Activated naive CD8-positive, alpha-beta T cell treated with anti-CD3 and anti-CD28 coated beads, Interleukin-2, amount 50 U/mL, for 16 hours (primary cell): ENCODE measurements around the gene AADACL4.

ENCODE experiments used
- DNase-seq: peaks from one replicate; pipeline ENCODE4 v3.0.0-alpha.2; 2020; ENCODE audit warnings: low read depth, low spot score

AADACL4 gene

GRCh38 chr1:12610941-12611340, 32.9 kb upstream of the AADACL4 start:
- DNase-seq: no peak

GRCh38 chr1:12613180-12613579, 30.7 kb upstream of the AADACL4 start:
- no peak for DNase-seq

- no peak for DNase-seq
Measured at GRCh38 chr1:12614402-12615158, 29.3 kb upstream of the AADACL4 start.

DNA sequence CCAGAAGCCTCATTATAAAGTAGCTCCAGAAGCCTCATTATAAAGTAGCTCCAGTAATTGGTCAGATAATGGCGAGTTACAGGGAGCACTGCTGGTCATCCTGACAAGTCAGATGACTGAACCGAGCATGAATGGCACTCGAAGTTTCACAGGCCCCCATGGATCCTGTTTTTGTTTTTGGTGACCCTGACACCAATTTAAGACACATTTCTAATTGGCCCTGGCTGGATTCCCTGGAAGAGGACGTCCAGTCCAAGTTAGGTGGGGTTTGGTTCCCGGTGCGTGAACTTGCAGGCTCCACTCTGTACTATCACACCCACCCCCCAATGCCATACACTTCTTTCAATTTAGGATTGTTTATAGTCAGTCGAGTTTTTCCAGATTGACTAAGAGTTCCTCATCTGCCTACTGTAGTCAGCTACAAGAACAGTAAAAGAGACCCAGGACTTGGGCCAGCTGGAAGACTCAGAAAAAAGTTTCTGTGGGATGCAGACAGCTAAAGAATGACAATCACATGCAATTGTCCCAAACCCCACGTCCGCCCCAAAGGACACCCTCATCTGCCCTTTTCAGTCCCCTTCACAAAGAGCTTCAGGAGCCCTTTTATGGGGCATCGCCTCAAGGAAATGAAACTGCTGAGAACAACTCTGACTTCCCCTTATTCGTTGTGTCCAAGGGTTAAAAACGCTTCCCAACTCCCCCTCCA, 28.6 kb upstream of the AADACL4 start:
- no peak for DNase-seq

GRCh38 chr1:12615865-12616708, 27.8 kb upstream of the AADACL4 start:
- DNase-seq: no peak

GRCh38 chr1:12616709-12617373, 27.0 kb upstream of the AADACL4 start:
- no peak for DNase-seq

DNA sequence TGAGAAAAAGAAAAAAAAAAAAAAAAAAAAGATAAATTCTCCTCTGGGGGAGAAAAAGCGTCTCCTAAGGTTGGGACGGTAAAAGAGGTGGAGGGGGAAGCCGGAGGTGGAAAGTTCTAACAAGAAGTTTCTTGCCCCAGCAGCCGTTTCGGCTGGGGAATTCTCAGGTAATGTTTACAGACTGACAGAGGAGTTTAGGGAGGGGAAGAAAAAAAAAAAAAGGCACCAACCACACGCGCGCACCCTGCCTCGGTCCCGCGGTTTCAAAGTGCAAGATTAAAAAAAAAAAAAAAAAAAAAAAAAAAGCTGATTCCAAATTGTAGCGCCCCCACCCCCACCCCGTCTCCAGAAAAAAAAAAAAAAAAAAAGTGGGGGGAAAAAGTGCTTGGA, 26.4 kb upstream of the AADACL4 start:
- DNase-seq: no peak

DNA sequence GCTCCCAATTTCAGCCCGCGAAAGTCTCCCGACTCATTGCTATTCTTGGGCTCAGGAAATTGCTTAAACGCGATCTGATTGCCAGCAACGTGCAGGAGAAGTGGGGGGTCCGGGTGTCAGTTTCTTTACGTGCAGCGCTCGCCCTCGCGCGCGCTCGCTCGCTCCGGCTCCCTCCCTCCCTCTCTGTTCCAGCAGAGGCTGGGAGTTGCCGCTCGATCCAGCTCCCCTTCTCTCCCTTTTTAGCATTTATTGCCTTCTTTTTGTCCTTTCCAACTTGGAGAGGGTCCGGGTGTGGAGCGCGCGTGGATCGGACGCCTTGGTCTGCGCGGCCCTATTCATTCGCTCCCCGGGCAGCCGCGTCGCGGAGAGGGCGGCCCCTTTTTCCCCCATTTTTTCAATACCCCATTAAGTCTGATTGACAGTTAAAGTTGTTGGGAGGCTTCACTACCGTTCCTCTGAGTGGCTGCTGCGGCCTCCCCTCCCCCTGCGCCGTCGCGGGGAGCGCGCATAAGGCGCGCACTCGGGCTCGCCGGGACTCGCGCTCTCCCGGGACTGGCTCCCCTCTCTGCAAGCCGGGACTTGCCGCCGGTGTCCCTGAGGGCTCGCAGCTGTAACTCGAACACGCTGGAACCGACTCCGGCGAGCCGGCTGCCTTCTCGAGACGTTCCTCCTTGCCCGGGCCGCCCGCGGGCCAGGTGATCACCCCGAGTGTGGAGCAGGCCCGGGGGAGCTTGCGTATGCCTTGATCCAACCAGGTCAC, 25.8 kb upstream of the AADACL4 start, which contains the start of gene DHRS3:
Gene DHRS3, minus strand, starts transcription at position 310 of the 760 bp plus-strand sequence. CDS start 862 bp downstream, outside the sequence.
- DNase-seq: peak; percentile 28

GRCh38 chr1:12618661-12618964, 25.3 kb upstream of the AADACL4 start:
- no peak for DNase-seq

GRCh38 chr1:12618965-12619791, 24.7 kb upstream of the AADACL4 start:
- DNase-seq: peak; percentile 19

DNA sequence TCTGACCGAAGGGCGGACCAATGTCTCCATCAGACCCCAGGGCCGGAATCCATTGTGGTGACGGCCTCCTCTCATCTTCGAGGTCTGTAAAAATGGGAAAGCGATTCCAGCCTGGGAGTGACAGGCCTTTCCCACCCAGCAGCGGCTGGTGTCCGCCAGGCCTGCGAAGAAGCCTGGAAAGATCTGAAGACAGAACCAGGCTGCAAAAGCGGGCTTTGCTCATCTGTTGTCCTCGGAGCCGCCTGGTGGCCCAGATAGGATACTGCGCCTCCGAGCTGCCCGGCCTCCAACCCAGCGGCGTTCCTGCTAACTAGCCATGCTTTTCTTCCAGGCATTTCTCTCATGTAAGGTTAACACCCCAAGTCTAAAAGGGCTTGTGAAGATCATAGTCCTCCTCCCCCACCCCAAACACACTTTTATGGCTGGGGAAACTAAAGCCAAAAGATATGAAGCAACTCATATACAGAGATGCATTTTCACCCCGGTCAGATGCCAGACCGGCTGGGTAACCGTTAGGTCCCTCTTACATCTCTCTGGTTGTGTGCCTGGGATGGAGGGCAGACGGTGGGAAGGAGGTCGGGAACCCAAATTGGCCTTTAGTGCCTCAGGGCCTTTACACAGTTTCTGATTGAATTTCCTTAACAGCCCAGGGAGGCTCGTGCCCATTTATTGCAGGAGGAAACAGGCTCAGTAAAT, 23.9 kb upstream of the AADACL4 start:
- DNase-seq: peak; percentile 59

DNA sequence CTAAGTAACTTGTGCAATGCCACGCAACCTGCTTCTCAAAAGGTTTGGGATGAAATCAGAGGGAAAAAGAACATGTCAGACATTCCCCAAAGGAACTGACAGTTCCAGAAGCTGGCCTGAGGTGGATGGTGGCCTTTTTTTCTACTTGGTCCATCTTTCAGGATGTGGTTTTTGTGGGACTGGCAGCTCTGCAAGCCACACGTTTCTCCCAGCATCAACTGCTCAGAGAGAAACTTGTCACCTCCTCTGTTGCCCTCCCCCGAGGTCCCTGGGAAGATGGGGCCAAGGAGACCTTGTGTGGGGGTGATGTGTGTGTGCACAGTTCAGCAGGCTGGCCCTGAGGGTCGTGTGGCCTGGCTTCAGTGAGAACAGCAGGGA, 23.4 kb upstream of the AADACL4 start:
- DNase-seq: no peak

DNA sequence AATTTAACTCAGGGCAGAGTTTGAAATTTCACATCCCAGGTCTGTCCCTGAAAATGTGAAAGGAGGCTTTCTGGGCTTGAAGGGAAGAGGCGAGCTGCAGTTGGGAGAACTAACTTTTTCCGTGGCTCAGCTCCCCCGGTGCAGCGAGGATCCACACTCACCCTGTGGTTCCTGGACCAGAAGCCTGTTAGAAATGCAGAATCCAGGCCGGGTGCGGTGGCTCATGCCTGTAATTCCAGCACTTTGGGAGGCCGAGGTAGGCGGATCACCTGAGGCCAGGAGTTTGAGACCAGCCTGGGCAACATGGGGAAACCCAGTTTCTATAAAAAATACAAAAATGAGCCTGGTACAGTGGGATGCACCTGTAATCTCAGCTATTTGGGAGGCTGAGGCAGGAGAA, 23.0 kb upstream of the AADACL4 start:
- DNase-seq: no peak

DNA sequence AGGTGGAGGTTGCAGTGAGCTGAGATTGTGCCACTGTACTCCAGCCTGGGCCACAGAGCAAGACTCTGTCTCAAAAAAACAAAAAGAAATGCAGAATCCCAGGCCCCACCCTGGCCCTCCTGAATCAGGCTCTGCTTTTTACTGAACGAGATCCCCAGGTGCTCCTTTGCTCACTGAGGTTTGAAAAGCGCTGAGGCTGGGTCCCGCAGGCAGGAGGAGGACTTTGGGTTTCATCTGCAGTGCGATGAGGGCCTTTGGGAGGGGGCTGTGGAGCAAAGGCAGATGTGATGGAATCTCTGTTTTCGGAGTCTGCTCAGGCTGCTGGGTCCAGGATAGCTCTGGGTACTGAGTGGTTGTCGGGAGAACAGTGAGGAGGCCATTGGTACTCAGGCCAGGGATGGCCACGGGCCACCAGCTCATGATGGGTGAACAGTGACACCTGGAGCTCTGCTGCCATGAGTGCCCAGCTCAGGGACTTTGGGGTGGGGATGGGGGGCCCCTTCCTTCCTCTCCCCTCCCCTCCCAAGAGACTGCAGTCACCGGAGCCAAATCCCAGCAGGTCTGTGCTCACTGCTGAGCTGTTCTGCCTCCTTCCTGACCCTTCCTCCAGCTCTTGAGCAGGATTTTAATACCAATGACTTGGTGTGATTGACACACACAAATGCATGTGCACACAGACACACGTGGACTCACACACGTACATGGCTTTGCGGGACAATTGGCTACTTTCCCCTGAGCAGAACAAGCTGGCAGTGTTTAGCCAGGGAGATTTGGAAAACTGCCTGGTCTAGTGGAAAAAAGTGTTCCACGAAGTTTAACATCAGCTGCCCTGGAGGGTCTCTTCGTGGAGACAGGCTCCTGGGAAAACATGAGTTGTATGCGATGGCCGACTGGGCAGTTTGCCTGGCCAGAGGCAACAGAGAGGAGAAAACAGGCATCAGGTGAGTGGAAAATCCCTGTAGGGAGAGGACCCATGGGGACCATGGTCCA, 22.2 kb upstream of the AADACL4 start:
- DNase-seq: no peak

DNA sequence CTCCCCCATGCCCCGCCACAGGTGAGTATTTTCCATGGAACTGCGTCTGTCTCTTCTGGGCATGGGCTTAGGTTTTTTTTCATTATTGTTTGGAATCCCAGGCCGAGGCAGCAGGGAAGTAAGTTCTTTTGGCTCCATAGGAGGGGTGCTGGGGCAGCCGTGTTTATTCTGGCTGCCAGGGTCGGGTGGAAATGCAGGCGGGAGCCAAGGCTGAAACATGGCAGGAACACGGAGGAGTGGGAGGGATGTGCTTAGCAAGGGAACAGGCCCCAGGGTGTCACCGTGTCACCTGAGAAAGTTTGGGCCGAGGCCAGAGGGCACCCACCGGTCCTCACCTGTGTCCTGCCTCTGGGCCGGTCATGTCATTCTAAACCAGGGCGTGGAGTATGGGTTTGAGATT, 21.4 kb upstream of the AADACL4 start:
- DNase-seq: no peak

- DNase-seq: no peak
Measured at GRCh38 chr1:12625276-12625675, 18.6 kb upstream of the AADACL4 start.

GRCh38 chr1:12626888-12627287, 17.0 kb upstream of the AADACL4 start:
- DNase-seq: no peak

- no peak for DNase-seq
Measured at GRCh38 chr1:12627296-12627695, 16.6 kb upstream of the AADACL4 start.
